T-helper 22 cell (primary cell): ENCODE data around the gene BMERB1.
"Not testable (repeated sequence)": the region's sequence is repeated elsewhere in the genome, so short reads cannot be mapped to it uniquely, and the experiment has no call there.

ENCODE experiments used
- DNase-seq: peaks from one replicate; pipeline ENCODE4 v3.0.0-alpha.2; 2020; ENCODE audit warnings: low read depth

The BMERB1 gene

DNA sequence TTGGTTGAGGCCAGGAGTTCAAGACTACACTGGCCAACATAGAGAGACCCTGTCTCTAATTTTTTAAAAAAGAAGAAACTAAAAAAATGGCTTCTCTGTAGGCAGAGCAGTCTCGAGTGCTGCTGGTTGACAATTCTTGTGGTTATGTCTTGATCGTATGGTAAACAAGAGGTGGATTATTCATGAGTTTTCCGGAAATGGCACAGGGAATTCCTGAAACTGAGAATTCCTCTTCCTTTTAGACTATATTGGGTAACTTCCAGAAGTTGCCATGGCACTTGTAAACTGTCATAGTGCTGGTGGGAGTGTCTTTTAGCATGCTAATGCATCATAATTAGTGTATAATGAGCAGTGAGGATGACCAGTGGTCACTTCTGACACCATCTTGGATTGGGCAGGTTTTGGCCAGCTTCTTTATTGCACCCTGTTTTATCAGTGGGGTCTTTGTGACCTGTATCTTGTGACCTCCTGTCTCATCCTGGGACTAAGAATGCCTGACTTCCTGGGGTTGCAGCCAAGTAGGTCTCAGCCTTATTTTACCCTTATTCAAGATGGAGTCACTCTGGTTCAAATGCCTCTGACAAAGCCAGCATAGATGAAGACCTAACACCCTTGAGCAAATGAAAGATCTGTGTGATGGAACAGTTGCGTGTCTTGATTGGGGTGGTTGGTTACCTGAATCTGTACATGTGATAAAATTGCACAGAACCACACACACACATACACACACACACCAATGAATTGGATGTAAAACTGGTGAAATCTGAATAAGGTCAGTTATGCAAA is 30.2 kb downstream of the BMERB1 start:
- no peak for DNase-seq

DNA sequence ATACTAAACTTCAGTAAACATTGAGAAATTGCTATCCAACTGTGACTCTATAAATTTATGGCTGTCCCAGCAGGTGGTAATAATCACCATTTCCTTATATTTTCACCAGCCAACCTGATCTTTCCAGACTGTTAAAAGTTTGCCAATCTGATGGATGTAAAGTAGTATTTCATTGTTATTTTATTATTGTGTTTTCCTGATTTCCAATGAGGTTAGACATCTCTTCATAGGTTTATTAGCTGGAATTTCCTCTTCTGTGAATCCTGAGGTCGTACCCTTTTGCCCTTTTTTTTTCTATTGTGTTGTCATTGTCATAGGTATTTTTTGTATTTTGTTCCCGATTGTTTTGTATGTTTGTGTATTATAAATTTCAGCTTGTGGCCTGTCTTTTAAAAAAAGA is 31.7 kb downstream of the BMERB1 start:
- no peak for DNase-seq

DNA sequence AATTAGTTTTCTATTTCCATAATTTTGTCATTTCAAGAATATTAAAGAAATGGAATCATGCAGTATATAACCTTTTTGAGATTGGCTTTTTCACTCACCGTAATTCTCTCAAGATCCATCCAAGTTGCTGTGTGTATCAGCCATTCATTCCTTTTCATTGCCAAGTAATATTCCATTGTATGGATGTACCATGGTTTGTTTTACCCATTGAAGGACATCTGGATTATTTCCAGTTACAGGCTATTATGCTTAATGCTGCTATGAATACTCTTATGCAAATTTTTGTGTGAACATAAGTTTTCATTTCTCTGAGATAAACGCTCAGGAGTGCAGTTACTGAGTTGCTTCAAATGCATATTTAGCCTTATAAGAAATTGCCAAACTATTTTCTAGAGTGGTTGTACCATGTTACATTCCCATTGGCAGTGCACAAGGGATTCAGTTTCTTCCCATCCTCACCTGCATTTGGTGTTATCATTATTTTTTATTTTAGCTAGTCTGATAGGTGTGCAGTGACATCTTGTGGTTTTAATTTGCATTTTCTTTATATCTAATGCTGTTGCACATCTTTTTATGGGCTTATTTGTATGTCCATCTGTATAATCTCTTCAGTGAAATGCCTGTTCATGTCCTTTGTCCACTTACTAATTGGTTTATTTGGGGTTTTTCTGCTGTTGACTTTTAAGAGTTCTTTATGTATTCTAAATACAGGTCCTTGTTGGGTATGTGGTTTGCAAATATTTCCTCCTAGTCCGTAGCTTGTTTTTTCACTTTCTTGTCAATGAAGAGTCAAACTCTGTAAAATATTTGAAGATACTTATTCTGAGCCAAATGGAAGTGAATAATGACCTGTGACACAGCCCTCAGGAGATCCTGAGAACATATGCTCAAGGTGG is 32.7 kb downstream of the BMERB1 start:
- DNase-seq = no peak

DNA sequence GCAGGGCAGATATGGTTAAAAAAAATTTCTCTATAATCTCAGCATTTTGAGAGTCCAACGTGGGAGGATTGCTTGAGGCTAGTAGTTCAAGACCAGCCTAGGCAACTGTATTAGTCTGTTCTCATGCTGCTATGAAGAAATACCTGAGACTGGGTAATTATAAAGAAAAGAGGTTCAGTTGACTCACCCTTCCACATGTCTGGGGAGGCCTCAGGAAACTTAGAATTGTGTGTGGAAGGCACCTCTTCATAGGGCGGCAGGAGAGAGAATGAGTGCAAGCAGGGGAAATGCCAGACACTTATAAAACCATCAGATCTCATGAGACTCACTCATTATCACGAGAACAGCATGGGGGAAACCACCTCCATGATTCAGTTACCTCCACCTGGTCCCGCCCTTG is 42.6 kb downstream of the BMERB1 start:
- not testable (repeated sequence) for DNase-seq

DNA sequence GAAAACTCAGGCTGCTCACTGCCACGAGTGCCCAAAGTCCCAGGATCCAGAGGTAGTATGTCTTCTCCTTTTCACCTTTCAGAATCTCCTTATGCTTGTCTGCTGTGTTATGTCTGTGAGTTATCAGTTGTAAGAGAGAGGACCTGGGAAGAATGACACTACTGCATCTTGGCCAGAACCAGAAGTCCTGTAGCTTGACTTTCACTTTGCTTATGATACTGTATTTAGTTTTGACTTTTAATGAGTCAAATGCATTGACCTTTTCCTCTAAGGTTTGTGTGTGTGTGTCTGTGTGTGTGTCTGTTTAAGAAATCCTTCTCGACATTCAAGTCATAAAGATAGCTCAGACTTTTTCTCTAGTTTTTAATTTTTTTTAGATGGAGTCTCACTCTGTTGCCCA is 43.4 kb downstream of the BMERB1 start:
- no peak for DNase-seq

DNA sequence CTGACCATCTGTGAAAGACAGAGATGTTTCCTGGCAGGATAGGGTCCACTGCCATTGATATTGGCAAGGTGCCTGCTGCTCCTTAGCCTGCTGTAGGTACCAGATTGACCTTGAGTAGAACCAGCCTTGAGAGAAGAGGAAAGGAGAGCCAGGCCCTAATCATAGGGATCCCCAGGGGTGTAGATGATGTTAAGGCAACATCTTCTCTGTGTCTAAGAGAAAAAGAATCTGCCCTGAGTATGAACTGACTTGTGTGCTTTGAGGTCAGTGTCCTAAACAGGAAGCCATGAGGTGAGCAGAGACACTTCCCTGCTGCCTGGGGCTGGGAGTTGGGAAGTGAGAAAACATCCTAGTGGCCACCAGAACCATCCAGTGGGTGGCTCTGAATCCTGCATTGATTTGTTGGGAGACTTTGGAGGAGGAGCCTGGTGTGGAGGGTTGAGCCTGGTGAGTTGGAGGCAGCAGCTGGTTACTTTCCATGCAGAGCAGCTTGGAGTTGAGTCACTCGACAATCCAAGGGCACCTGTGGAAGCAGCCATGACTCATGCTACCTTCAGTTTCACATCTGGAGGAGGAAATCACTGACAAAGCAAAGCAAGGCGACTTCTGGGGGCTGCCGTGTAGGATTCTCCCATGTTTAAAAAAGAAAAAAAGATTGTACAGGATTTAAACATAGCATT is 47.8 kb downstream of the BMERB1 start:
- no peak for DNase-seq

DNA sequence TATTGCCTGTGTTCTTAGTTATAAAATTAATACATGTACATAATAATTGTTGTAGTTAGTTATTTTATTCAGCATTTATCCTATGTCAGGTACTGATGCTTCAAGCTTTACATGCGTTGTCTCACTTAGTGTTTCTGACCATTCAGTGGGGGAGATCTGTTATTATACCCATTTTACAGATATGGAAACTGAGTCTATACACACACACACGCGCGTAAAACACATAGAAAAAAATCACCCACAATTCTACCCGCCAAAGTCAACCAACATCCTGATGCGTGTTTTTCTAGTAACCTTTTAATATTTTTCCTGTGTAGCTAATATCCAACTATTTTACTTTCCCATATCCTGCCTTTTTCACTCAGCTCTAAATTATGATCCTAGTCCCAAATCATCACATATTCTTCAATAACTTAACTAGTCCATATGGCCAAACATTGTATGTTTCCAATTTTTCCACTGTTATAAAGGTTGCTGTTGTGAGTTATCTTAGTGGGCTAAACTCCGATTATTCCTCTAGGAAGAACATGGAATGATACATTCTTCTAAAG is 48.4 kb downstream of the BMERB1 start:
- no peak for DNase-seq

DNA sequence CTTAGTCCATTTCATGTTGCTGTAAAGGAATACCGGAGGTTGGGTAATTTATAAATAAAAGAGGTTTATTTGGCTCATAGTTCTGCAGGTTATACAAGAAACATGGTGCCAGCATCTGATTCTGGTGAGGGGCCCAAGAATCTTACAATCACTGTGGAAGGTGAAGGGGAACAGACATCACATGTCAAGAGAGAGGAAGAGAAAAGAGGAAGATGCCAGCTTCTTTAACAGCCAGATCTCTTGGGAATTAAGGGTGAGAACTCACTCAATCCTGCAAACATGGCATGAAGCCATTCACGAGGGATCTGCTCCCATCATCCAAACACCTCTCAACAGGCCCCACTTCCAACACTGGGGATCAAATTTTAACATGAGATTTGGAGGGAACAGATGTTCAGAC is 49.5 kb downstream of the BMERB1 start:
- DNase-seq = no peak

DNA sequence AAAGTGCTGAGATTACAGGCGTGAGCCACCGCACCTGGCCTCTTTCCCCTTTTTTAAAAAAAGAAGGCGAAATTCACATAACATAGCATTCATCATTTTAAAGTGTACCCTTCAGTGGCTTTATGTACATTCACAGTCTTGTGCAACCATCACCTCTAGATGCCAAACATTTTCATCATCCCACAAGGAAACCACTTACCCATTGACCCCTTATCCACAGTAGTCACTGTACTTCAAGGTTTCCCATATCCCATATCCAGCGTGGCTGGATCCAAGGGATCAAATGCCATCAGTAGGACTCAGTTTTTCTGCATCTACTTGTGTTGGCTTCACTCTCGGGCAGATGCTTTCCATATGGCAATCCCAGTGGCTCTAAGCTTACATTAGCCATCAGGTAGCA is 50.3 kb downstream of the BMERB1 start:
- DNase-seq = no peak

DNA sequence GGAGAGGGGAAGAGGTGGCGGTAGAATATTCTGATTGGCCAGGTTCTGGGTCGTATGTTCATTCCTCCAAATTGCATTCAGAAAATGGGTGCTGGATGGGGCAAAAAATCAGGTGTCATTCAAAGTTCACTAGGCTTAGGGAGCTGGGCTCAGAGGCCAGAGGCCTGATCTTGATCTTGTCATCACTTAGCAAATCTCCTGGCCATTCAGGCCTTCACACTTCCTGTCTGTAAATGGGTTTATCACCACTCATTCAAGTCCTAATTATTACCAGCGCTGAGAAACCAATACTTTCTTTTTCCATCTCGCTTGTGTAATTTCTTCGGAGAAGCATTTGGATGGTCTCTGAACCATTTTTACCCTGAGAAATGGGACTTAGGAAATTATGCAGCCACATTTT is 50.8 kb downstream of the BMERB1 start:
- DNase-seq = no peak

DNA sequence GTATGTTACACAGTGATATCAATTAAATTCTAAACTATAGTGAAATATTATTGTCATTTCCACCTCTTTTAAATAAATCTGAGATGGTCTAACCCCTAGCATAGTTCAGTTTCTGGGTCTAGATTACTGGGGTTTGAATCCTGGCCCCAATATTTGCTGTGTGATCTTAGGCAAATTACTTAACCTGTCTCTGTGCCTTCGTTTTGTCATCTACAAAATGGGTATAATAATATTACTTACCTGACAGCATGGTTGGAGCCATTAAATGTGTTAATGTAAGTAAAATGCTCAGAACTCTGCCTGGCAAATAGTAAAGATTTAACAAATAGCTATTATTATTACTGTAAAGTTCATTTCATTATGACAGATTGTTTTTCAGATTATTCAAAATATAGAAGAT is 52.3 kb downstream of the BMERB1 start:
- no peak for DNase-seq

DNA sequence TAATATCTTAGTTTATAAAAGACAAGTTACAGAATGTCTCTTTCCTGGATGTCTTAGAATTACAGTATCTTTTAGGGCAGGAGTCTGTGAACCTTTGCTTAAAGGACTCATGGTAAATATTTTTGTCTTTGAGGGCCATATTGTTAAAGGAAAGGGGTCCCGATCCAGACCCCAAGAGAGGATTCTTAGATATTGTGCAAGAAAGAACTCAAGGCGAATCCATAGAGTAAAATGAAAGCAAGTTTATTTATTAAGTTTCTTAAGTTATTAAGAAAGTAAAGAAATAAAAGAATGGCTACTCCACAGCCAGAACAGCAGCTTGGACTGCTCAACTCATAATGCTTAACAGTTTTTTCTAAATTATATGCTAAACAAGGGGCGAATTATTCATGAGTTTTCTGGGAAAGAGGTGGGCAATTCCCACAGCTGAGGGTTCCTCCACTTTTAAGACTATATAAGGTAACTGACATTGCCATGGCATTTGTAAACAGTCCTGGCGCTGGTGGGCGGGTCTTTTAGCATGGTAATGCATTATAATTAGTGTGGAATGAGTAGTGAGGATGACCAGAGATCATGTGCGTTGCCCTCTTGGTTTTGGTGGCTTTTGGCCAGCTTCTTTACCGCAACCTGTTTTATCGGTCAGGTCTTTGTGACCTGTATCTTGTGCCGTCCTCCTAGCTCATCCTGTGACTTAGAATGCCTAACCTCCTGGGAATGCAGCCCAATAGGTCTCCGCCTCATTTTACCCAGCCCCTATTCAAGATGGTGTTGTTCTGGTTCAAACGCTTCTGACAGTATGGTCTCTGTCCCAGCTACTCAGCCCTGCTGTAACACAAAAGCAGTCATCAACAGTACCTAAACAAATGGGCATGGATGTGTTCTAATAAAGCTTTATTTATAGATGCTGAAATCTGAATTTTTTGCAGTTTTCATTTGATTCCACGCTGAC is 53.2 kb downstream of the BMERB1 start:
- DNase-seq = no peak

DNA sequence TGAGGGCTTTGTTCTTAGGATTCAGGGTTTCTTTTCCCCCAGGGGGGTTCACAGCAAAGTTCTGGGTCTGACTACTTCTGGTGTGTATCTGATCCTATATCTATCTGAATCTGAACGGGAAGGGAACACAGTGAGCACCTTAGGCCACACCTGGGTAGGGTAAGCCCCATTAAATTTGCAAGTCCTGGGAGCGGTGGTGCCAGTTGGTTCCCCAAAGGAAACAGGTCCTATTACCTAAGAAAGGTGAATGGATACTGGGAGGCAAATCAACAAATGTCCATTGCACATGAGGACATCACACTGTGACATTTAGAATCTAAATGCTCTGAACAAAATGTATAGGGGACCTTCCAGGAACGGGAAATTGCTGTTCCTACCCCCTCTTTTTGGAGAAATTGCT is 54.6 kb downstream of the BMERB1 start:
- DNase-seq = no peak

DNA sequence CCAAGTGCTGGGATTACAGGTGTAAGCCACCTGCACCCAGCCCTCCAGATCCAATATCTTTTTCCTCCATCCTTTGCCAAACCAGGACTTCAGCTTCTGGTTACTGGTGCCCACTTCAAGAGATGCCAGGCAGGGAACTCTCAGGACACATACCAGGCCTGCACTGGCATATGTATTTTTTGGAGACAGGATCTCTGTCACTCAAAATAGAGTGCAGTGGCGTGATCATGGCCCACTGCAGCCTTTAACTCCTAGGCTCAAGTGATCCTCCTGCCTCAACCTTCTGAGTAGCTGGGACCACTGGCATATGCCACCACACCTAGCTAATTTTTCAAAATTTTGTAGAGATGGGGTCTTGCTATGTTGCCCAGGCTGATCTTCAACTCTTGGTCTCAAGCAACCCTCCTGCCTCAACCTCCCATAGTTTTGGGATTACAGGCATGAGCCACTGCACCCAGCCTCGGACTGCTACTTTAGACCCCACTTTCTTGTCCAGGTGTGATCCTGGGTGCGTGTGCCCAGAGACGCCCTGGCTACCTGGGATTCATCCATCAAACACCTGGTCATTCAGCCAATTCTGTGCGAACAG is 55.8 kb downstream of the BMERB1 start:
- no peak for DNase-seq

DNA sequence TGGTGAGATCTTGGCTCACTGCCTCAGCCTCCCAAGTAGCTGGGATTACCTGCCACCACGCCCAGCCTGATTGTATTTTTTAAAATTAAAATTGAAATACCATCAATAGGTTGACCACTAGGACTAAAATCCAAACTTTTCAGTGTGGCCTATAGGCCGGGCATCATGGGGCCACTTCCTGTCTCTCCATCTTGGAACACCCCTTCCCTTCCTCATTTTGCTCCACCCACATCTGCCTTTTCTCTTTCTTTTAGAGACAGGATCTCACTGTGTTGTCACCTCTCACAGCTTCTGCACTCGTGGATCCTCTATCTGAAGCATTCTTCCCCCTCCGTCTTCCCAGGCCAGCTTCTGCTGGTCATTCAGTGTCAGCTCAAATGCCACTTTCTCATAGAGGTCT is 57.0 kb downstream of the BMERB1 start:
- no peak for DNase-seq

DNA sequence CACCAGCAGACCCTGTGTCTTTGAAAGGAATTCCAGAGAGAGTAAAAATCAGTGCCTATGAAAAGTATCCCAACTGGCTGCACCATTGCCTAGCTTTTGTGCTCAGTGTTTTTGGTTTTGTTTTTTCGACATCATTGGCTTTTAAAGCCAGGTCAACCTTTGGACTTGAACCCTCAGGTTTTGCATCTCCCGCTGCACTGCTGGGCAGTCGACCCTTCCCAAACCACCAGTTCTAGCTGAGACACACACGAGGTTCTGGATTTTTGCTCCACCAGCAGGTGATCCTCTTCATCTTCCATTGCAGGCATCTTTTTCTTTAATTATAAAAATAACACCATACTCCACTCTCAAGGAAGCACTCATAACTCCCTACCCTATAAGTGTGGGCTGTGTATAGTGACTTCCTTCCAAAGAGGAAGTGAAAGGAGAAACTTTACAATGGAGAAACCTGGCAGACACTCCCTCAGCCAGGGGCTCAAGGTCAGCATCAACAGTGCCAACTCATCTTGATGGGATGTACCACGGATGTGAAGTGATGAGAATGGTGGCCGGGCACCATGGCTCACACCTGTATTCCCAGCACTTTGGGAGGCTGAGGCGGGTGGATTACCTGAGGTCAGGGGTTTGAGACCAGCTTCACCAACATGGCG is 57.8 kb downstream of the BMERB1 start:
- no peak for DNase-seq

DNA sequence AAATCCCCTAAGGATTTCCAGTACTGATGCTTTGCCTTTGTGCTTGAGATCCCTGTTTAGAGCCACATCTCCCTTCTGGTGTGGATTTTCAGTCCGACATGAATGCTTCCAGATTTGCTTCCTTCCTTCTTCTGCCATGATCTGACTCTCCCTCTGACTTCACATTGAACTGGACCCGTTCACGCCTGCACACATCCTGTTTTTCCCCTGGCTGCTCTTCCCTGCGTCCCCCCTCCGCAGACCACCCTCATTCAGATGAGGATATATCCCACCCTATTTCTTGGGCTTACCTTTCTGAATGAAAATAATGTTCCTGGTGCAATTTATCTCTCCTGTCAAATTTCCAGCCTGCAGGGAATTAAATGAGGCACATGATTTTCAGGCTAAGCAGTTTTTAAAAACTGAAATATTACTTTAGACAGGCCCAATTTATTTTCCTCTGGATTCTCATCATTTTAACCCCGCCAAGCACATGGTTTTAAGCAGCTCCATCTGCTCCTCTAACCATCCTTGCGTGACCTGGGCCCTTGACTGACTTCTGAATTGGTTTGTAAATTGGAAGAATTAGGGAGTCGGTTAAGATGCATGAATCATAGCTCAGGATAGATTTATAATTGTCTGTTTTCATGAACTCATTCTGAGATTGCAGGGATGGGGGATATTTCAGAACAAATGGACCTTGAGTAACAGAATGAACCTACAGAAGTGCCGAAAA is 59.2 kb downstream of the BMERB1 start:
- DNase-seq = no peak

DNA sequence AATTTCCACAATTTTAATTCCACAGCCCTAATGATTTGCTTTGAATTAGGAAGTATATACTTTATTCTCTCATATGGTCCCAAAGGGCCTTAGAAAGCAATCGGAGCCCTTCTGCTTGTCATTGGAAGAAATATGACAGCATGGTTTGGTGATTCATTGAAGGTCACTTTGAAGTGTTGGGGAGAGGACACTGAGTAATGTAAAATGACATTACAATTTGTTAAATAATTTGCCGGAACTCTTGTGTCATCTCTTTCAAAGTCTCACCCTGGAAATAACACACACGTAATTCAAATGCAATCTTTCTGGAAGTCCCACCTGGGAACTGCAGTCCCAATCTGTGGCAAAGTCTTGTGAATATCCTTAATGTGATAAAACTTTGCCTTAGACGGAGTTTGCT is 59.8 kb downstream of the BMERB1 start:
- DNase-seq = no peak

DNA sequence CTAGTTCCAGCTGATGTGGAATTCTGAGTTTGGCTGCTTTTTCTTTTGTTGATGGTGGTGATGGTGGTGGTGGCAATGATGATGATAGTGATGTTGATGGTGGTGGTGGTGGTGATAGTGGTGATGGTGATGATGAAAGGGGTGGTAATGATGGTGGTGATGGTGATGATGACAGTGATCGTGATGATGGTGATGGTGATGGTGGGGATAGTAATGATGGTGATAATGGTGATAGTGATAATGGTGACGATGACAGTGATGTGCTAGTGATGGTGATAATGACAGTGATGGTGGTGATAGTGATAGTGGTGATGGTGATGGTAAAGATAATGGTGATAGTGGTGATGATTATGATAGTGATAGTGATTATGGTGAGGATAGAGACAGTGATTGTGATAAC is 61.5 kb downstream of the BMERB1 start:
- DNase-seq = no peak
